Measurements from ENCODE around the gene ARPC2.

ARPC2 gene

GRCh38 chr2:218217360-218218267, 625 bp downstream of the ARPC2 start:
- DNase-seq = peak; percentile 57

GRCh38 chr2:218218268-218219185, 1.5 kb downstream of the ARPC2 start:
- no peak for DNase-seq

- DNase-seq = no peak
Measured at GRCh38 chr2:218219934-218220333, 2.9 kb downstream of the ARPC2 start.

GRCh38 chr2:218221000-218221399, 4.0 kb downstream of the ARPC2 start:
- no peak for DNase-seq

GRCh38 chr2:218223046-218223445, 6.1 kb downstream of the ARPC2 start:
- no peak for DNase-seq

GRCh38 chr2:218224186-218224585, 7.2 kb downstream of the ARPC2 start:
- no peak for DNase-seq

- DNase-seq = no peak
Measured at GRCh38 chr2:218226903-218227302, 9.9 kb downstream of the ARPC2 start.

GRCh38 chr2:218228366-218229090, 11.5 kb downstream of the ARPC2 start:
- no peak for DNase-seq

GRCh38 chr2:218229239-218229638, 12.2 kb downstream of the ARPC2 start:
- DNase-seq = no peak

GRCh38 chr2:218229851-218230250, 12.9 kb downstream of the ARPC2 start:
- no peak for DNase-seq

GRCh38 chr2:218230882-218231281, 13.9 kb downstream of the ARPC2 start:
- no peak for DNase-seq

- no peak for DNase-seq
Measured at GRCh38 chr2:218233543-218233942, 16.6 kb downstream of the ARPC2 start.

- no peak for DNase-seq
Measured at GRCh38 chr2:218234521-218234920, 17.5 kb downstream of the ARPC2 start.

GRCh38 chr2:218235017-218235416, 18.0 kb downstream of the ARPC2 start:
- DNase-seq = no peak

- DNase-seq = no peak
Measured at GRCh38 chr2:218236829-218237228, 19.8 kb downstream of the ARPC2 start.

- DNase-seq = no peak
Measured at GRCh38 chr2:218238887-218239286, 21.9 kb downstream of the ARPC2 start.

GRCh38 chr2:218244204-218244603, 27.2 kb downstream of the ARPC2 start:
- no peak for DNase-seq

- no peak for DNase-seq
Measured at GRCh38 chr2:218244665-218245064, 27.7 kb downstream of the ARPC2 start.

- no peak for DNase-seq
Measured at GRCh38 chr2:218245214-218245613, 28.2 kb downstream of the ARPC2 start.

GRCh38 chr2:218249691-218250090, 32.7 kb downstream of the ARPC2 start:
- no peak for DNase-seq

- no peak for DNase-seq
Measured at GRCh38 chr2:218252509-218253231, 35.7 kb downstream of the ARPC2 start.

- DNase-seq = no peak
Measured at GRCh38 chr2:218253232-218253625, 36.2 kb downstream of the ARPC2 start.
